Measurements from ENCODE around the gene CRYBG2.
A peak's percentile ranks its signal among the peaks of the same experiment; 100 is the strongest.

Gene CRYBG2

GRCh38 chr1:26281971-26282370 lies 72.0 kb downstream of the CRYBG2 start:
- TF ChIP-seq, protein P1, sequence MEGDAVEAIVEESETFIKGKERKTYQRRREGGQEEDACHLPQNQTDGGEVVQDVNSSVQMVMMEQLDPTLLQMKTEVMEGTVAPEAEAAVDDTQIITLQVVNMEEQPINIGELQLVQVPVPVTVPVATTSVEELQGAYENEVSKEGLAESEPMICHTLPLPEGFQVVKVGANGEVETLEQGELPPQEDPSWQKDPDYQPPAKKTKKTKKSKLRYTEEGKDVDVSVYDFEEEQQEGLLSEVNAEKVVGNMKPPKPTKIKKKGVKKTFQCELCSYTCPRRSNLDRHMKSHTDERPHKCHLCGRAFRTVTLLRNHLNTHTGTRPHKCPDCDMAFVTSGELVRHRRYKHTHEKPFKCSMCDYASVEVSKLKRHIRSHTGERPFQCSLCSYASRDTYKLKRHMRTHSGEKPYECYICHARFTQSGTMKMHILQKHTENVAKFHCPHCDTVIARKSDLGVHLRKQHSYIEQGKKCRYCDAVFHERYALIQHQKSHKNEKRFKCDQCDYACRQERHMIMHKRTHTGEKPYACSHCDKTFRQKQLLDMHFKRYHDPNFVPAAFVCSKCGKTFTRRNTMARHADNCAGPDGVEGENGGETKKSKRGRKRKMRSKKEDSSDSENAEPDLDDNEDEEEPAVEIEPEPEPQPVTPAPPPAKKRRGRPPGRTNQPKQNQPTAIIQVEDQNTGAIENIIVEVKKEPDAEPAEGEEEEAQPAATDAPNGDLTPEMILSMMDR (IDR thresholded peaks at IDR 0.05; ENCODE audit: borderline replicate concordance, control extremely low read depth, extremely low read depth, insufficient read depth, missing control alignments): no peak
- DNase-seq (ENCODE audit: low spot score): no peak
- in situ Hi-C loops (cut with MboI; ENCODE audit: low sequenced_read_pairs, unreplicated experiment): loop anchor here (5.0 kb wide), 1 partner anchor 40 kb away; no protein-coding TSS in a partner anchor

DNA sequence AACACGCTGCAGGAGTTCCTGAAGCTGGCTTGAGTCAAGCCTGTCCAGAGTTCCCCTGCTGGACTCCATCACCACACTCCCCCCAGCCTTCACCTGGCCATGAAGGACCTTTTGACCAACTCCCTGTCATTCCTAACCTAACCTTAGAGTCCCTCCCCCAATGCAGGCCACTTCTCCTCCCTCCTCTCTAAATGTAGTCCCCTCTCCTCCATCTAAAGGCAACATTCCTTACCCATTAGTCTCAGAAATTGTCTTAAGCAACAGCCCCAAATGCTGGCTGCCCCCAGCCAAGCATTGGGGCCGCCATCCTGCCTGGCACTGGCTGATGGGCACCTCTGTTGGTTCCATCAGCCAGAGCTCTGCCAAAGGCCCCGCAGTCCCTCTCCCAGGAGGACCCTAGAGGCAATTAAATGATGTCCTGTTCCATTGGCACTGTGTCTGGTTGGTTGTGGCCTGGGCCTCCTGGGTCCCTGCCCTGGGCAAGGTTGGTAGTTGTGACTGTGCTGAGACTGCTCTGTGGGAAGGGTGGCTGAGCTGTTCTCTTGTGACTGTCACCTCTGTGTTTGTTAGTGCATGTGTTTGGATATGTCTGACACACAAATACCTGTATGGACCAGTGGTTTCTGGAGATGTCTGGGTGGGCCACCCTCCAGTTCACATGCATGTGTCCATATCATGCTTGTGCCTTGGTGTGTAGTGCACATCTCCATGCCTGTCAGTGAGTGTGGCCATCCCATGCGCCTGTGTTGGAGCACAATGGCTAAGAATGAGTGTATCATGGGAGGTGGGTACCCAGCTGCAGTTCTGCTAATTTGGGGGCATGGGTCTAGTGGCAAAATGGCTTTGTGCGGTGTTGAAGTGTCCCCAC lies 72.6 kb downstream of the CRYBG2 start:
- DNase-seq (ENCODE audit: low spot score): peak; percentile 19
- in situ Hi-C loops (cut with MboI; ENCODE audit: low sequenced_read_pairs, unreplicated experiment): loop anchor here (5.0 kb wide), 1 partner anchor 41 kb away; no protein-coding TSS in a partner anchor
- TF ChIP-seq, protein P1 (IDR thresholded peaks at IDR 0.05; ENCODE audit: borderline replicate concordance, control extremely low read depth, extremely low read depth, insufficient read depth, missing control alignments): no peak

DNA sequence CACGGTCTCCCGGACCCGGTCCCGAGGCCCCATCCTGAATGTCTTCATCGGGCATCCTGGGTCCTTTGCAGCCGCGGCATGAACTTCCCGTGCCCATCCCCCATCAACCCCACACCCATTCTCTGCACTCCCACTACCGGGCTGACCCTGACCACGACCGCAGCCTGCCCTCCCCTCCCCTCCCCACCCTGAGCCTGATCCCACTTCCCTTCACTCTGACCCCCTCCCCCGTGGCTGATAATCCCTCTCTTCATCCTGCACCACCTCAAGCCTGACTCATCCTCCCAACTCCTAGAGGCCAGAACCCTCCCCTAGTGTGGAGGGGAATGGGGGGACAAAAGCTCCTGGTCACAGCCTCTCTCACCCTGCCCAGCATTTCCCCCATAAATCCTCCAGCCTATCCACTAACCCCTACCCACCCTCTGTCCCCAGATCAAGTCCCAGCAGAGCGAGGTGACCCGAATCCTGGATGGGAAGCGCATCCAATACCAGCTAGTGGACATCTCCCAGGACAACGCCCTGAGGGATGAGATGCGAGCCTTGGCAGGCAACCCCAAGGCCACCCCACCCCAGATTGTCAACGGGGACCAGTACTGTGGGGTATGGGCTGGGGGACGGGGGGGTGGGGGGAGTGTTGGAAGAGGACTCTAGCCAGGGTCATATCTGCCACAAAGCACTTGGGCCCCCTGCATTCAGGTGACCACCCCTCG lies 73.4 kb downstream of the CRYBG2 start:
- TF ChIP-seq, protein P1 (IDR thresholded peaks at IDR 0.05; ENCODE audit: borderline replicate concordance, control extremely low read depth, extremely low read depth, insufficient read depth, missing control alignments): no peak
- in situ Hi-C loops (cut with MboI; ENCODE audit: low sequenced_read_pairs, unreplicated experiment): loop anchor here (5.0 kb wide), 1 partner anchor 42 kb away; no protein-coding TSS in a partner anchor
- DNase-seq (ENCODE audit: low spot score): peak; percentile 47

DNA sequence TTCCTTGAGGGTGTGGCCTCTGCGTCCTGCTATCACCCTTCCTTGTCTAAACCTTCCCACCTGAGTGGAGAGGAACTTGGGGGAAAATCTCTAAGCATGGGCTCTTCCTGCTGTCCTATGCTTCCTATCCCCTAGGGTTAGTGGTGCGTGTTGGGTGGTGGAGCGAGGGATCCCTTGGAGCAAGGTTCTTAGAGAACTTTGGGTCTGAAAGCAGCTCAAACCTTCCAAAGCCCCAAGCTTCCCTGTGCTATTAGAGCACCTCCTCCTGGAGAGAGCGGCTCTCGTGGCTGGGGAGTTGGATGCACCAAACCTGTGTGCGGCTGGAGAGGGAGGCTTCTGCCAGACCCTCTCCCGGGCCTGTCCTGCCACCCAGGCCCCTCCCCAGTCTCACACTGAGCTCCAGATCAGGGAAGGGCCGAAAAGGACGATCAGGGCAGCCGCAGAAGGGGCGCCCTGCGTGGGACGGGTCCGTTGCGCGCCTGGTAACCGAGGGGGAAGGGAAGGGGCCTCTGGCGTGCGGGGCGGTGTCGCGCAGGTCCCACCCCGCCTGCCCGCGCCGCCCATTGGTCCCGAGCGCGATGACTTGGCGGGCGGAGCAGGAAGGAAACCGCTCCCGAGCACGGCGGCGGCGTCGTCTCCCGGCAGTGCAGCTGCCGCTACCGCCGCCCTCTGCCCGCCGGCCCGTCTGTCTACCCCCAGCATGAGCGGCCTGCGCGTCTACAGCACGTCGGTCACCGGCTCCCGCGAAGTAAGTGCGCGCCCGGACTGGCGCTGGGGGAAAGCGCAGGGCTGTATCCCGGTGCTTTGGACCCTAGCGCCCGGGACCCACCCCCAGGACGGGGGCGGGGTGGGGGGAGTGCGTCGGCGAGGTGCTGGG lies 74.2 kb downstream of the CRYBG2 start, which contains the start of gene SH3BGRL3:
TSS of gene SH3BGRL3 (plus strand) at position 631 of the 877 bp plus-strand sequence. CDS start at position 701, 70 bp downstream.
- peak; percentile 97 for DNase-seq (ENCODE audit: low spot score)
- TF ChIP-seq, protein P1 (IDR thresholded peaks at IDR 0.05; ENCODE audit: borderline replicate concordance, control extremely low read depth, extremely low read depth, insufficient read depth, missing control alignments): peak; percentile 45
- in situ Hi-C loops (cut with MboI; ENCODE audit: low sequenced_read_pairs, unreplicated experiment): loop anchor here (5.0 kb wide), 1 partner anchor 43 kb away; no protein-coding TSS in a partner anchor

GRCh38 chr1:26278724-26279455 lies 75.0 kb downstream of the CRYBG2 start:
- TF ChIP-seq, protein P1 (IDR thresholded peaks at IDR 0.05; ENCODE audit: borderline replicate concordance, control extremely low read depth, extremely low read depth, insufficient read depth, missing control alignments): no peak
- DNase-seq (ENCODE audit: low spot score): no peak
- in situ Hi-C loops (cut with MboI; ENCODE audit: low sequenced_read_pairs, unreplicated experiment): no loop called here
